ENCODE results near the gene SLC25A42. TPM values are rescaled to one million over a fixed set of nuclear protein-coding genes. Genes with fewer than 3 reads are reported as not detected.
"Not testable (repeated sequence)": the region's sequence is repeated elsewhere in the genome, so short reads cannot be mapped to it uniquely, and the experiment has no call there.

The SLC25A42 gene
- polyA plus RNA-seq, 1 experiment: 5.8 TPM

GRCh38 chr19:19098703-19099632 lies 35.2 kb downstream of the SLC25A42 start:
- no peak for TF ChIP-seq CTCF (IDR thresholded peaks at IDR 0.05; ENCODE audit: insufficient read depth, low read depth, low read length)
- POLR2A ChIA-PET: no interaction called here
- CTCF ChIA-PET: no interaction called here
- DNase-seq (ENCODE audit: low read depth): no peak
- Histone ChIP-seq H3K27me3 (ENCODE audit: control insufficient read depth, insufficient read depth, low read length) (no peaks in the 10 kb centered on the region), H3K4me3 (ENCODE audit: low read depth, low read length) (no peak overlapping the region), H3K36me3 (ENCODE audit: control insufficient read depth, insufficient read depth, low read length) (no peaks in the 10 kb centered on the region; the same call in 1 of the 2 replicates)

DNA sequence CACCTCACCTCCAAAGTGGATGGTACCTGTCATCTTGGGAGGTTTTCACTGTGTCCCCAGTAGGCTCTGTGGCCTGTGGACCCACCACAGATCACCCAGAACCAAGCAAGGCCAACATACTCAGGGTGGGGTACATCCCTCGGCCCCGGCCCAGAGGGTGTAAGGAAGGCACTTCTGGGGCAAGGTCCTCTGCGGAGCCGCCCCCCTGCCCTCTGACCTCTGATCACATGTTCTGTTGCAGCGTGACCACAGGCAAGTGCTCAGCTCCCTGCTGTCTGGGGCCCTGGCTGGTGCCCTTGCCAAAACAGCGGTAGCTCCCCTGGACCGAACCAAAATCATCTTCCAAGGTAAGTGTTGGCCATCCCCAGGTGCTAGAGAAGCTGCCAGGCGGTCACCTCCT lies 37.7 kb downstream of the SLC25A42 start:
- H3K27me3 ChIP-seq (ENCODE audit: control insufficient read depth, insufficient read depth, low read length): no peaks in the 10 kb centered on the region
- ChIA-PET POLR2A (no interaction called here), CTCF (no interaction called here)
- no peak for DNase-seq (ENCODE audit: low read depth)
- no peak overlapping the region for H3K4me3 ChIP-seq (ENCODE audit: low read depth, low read length)
- no peaks in the 10 kb centered on the region; the same call in 1 of the 2 replicates for H3K36me3 ChIP-seq (ENCODE audit: control insufficient read depth, insufficient read depth, low read length)
- TF ChIP-seq CTCF (IDR thresholded peaks at IDR 0.05; ENCODE audit: insufficient read depth, low read depth, low read length): no peak

DNA sequence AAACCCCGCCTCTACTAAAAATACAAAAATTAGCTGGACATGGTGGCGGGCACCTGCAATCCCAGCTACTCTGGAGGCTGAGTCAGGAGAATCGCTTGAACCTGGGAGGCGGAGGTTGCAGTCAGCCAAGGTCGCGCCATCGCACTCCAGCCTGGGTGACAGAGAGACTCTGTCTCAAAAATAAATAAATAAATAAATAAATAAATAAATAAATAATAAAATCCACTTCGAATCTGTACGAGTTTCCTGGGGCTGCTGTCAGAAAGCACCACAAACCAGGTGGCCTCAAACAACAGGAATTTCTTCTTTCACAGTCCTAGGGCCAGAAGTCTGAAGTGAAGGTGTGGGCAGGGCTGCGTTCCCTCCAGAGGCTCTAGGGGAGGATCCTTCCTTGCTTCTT lies 38.8 kb downstream of the SLC25A42 start:
- CTCF ChIA-PET: interaction anchor here (1.0 kb wide), 1 partner anchor 13 kb away, joined by 3 read pairs; no protein-coding TSS in a partner anchor
- POLR2A ChIA-PET; DNase-seq (ENCODE audit: low read depth); H3K4me3 ChIP-seq (ENCODE audit: low read depth, low read length); H3K27me3 ChIP-seq (ENCODE audit: control insufficient read depth, insufficient read depth, low read length); H3K36me3 ChIP-seq (ENCODE audit: control insufficient read depth, insufficient read depth, low read length): not testable (repeated sequence)

DNA sequence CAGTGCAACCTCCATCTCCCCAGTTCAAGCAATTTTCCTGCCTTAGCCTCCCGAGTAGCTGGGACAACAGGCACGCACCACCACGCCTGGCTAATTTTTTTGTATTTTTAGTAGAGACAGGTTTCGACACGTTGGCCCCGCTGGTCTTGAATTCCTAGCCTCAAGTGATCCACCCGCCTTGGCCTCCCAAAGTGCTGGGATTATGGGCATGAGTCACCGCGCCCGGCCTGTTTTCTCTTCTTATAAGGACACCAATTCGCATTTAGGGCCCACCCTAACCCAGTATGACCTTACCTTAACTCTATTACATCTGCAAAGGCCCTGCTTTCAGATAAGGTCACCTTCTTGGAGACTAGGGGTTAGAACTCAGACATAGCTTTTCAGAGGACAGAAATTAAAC lies 39.4 kb downstream of the SLC25A42 start:
- ChIA-PET CTCF (interaction anchor here (1.0 kb wide), 1 partner anchor 13 kb away, joined by 3 read pairs; no protein-coding TSS in a partner anchor), POLR2A (no interaction called here)
- Histone ChIP-seq H3K36me3 (ENCODE audit: control insufficient read depth, insufficient read depth, low read length) (no peaks in the 10 kb centered on the region; the same call in 1 of the 2 replicates), H3K4me3 (ENCODE audit: low read depth, low read length) (no peak overlapping the region), H3K27me3 (ENCODE audit: control insufficient read depth, insufficient read depth, low read length) (no peaks in the 10 kb centered on the region)
- DNase-seq (ENCODE audit: low read depth): no peak
- no peak for TF ChIP-seq CTCF (IDR thresholded peaks at IDR 0.05; ENCODE audit: insufficient read depth, low read depth, low read length)

DNA sequence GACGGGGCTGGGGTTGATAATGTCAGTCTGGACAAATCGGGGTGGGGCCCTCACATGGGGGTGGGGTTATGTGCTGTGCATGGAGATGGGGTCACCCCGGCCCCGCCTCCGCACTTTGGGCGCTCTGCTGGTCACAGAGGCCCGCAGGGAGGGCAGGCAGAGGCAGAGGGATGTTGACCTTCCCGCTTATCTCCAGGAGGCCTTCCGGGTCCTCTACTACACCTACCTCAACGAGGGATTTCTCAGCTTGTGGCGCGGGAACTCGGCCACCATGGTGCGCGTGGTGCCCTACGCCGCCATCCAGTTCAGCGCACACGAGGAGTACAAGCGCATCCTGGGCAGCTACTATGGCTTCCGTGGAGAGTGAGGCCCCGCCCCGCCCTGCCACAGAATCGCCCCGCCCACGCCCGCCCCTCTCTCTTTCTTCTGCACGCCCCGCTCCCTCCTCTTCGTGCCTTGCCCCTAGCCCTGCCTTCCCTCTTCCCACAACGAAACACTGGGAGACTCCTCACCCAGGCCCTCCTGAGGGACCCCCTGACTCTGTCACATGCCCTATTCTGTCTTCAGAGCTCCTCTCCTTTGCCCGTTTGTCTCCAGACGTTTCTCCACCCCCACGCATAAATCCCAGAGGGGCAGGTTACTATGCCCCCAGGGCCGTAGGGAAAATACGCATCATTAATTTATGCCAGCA lies 41.7 kb downstream of the SLC25A42 start:
- no peak for TF ChIP-seq CTCF (IDR thresholded peaks at IDR 0.05; ENCODE audit: insufficient read depth, low read depth, low read length)
- CTCF ChIA-PET: no interaction called here
- no peaks in the 10 kb centered on the region for H3K27me3 ChIP-seq (ENCODE audit: control insufficient read depth, insufficient read depth, low read length)
- H3K36me3 ChIP-seq (ENCODE audit: control insufficient read depth, insufficient read depth, low read length): no peaks in the 10 kb centered on the region
- POLR2A ChIA-PET: interaction anchor here (0.7 kb wide), 1 partner anchor 1597 kb away, joined by 3 read pairs; no protein-coding TSS in a partner anchor
- DNase-seq (ENCODE audit: low read depth): no peak
- peak overlapping the region; percentile 41 for H3K4me3 ChIP-seq (ENCODE audit: low read depth, low read length)
